Fibroblast of skin of abdomen (primary cell): ENCODE data around the gene MON1B.
"Not testable (repeated sequence)": the region's sequence is repeated elsewhere in the genome, so short reads cannot be mapped to it uniquely, and the experiment has no call there.

ENCODE experiments used
- DNase-seq: peaks from one replicate; pipeline ENCODE4 v3.0.0-alpha.2; 2013

The MON1B gene

GRCh38 chr16:77197747-77198146 lies 6.8 kb downstream of the MON1B start:
- DNase-seq, result no peak

DNA sequence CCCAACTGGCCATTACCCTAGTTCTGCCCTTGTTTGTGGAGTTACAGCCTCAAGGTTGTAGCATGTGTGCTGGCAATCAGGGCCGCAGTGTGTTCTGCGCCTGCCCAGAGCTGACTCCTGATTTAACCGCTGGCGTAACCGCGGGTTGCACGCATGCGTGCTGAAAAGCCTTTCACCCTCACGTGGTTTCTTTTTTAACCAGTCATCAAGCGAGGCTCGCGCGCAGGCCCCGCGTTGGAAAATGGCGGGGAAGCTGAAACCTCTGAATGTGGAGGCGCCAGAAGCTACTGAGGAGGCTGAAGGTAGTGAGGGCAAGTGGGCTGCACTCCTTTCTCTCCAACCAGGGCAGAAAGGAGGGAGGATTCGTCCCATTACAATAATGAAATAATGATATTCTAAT lies 8.2 kb downstream of the MON1B start, which contains the start of gene SYCE1L:
Gene SYCE1L (plus strand): TSS at position 198 of the 400 bp plus-strand sequence. CDS start 44 bp downstream, at position 242.
- no peak for DNase-seq

- DNase-seq, result no peak
These were observed 15.5 kb downstream of the MON1B start for GRCh38 chr16:77206533-77206932.

GRCh38 chr16:77207030-77207429 lies 16.0 kb downstream of the MON1B start:
- no peak for DNase-seq

GRCh38 chr16:77208382-77208781 lies 17.4 kb downstream of the MON1B start:
- no peak for DNase-seq

GRCh38 chr16:77211880-77212740 lies 21.1 kb downstream of the MON1B start:
- DNase-seq, result no peak

GRCh38 chr16:77212741-77213541 lies 22.0 kb downstream of the MON1B start:
- DNase-seq, result no peak

DNA sequence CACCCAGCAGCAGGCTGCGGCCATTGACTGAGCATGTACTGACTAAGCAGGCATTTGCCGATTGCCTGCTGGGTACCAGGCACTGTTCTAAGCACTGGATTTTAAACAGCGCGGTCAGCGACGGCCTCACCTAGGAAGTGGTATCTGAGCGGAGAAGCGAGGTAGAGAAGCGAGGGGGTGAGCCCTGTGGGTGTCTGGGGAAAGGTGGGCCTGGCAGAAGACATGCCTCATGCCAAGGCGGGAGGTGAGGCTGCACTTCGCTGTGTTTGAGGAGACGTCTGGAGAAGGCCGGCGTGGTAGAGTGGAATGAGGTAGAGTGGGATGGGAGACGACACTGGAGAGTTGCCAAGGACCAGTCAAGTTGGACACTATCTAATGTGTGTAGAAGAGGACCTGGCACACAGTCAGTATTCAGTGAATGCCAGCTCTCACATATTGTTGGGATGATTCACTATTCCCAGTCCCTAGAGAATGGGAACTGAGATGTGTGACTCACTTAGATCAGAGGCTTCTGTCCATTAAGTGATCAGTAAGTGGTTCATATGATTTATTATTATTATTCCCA lies 22.6 kb downstream of the MON1B start:
- DNase-seq, result peak; percentile 93

DNA sequence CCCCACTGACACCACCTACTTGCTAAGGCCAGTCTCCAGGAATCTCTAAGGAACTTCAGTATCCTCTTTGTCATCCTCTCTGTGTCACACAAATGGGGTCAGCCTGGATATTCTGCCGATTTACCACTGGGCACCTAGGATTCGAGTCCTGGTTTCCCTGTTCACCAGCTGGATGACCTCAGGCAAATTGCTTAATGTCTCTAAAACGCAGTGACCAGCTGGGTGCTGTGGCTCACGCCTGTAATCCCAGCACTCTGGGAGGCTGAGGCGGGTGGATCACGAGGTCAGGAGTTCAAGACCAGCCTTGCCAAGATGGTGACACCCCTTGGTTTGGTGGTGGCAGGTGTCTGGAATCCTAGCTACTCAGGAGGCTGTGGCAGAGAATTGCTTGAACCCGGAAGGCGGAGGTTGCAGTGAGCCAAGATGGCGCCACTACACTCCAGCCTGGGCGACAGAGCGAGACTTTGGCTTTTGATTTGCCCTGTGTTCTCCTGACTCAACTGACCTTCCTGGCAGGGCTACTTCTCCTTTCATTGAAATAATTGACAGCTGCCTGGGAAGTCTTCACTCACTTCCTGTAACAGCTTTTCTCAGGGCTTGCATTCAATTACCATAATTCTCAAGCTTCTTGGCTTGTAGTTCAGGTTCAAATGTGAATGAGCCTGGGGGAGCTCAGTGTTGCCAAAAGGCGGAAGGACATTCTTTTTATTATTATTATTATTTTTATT lies 23.6 kb downstream of the MON1B start:
- no peak for DNase-seq

DNA sequence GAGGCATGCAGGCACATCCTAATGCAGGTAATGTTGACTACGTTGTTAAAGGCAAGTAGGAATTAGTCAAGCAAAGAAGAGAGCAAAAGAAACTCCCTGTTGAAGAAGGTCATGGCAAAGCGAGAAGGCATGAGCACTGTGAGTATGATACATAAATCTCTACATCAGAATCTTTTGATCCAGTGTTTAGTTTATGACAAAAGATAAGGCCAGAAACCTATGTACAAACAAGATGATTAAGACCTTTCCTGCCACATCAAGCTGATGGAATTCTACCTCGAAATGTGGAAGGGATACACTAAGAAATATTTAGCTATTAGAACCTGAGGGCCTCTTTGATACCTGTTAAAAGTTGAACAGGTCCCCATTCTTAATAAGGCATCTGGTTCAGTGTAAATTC lies 28.4 kb downstream of the MON1B start:
- DNase-seq, result no peak

- DNase-seq, result no peak
These were observed 29.4 kb downstream of the MON1B start for GRCh38 chr16:77220427-77220826.

DNA sequence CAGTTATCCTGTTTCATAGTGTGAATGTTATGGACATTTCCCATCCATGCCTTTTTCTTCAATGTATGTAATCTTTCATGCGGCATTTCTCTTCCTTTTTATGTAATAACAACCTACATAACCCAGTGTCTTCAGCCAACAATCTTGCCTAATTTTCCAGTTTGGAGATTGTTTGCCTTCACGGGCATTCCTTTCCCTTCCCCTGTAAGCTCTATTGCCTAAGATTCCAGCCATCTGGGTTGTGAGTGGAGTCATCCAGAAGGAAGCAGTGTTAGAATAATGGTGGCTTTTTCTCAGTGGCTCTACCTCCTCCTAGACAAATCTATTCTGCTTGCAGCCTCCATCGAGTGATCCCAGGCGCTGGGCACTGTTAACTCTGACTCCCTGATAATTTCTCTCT lies 30.5 kb downstream of the MON1B start:
- DNase-seq, result no peak

- no peak for DNase-seq
These were observed 32.2 kb downstream of the MON1B start for GRCh38 chr16:77223184-77223583.

GRCh38 chr16:77225182-77225581 lies 34.2 kb downstream of the MON1B start:
- DNase-seq, result no peak

DNA sequence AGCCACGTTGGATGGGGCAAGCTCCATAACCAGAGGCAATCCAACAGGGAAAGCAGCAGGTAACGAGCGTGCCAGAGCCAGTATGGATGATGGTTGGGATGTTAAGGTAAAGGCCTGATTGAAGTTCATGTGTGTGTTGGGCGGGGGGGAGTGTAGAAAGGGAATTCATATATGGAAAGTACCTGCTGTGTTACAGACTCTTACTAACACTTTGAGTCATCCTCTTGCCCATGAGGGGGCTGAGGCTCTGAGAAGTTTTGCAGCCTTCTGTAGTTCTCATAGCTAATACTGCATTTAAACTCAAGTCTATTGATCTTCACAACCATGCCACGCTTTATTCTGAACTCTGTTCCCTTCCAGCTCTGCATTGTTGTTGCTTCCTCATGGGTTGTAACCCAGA lies 36.8 kb downstream of the MON1B start:
- no peak for DNase-seq

DNA sequence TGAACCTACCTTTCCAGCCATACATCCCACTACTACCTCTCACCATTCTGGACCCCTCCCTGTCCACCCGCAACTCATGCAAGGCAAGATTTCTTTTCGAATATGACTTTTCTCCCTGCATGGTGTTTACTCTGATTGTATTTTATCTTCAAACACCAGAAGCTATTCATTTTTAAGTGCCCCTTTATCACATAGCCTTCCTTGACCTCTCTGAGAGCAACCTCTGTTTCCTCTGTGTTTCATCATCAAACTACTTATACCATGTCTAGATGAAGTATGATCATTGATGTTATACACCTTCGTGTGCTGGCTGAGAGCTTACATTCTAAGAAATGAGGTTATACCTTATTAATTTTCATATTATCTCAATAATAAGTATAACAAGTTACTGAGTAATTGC lies 40.1 kb downstream of the MON1B start:
- no peak for DNase-seq

DNA sequence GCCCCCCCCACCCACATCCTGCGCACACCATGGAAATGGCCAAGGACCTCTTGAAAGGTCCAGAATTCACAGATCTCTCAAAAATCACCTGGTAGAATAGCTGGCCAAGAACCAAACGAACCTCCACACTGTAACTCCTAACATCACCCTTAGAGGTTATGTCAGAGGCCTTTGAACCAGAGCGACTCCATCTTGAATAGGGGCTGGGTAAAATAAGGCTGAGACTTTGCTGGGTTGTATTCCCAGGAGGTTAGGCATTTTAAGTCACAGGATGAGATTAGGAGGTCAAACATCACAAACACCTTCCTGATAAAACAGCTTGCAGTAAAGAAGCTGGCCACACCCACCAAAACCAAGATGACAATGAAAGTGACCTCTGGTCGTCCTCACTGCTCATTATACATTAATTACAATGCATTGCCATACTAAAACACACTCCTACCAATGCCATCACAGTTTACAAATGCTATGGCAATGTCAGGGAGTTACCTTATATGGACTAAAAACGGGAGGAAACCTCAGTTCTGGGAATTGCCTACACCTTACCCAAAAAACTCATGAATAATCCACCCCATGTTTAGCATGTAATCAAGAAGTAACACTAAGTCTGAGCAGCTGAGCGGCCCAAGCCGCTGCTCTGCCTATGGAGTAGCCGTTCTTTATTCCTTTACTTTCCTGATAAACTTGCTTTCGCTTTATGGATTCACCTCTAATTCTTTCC lies 43.0 kb downstream of the MON1B start:
- no peak for DNase-seq

GRCh38 chr16:77234611-77235010 lies 43.6 kb downstream of the MON1B start:
- DNase-seq, result no peak

DNA sequence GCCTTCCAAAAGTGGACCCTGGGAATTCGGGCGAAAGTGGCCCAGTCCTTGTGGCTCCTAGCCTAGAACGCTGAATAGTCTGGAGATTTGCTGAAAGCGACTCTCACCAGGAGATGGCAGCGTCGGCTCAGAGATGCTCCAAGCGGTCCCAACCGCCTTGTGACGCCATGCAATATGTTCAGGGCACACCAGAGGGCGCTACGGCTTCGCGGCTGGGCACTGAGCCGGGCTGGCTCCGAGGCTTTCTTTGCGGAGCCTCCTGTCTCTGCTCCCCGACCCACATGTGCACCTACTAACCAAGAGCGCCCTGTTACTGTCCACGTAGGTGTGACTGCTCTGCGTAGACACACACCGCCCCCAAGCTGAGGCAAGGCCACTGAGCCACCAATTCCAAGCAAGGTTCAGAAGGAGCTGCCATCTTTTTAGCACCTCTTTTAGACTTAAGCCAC lies 45.1 kb downstream of the MON1B start:
- DNase-seq, result peak; percentile 73

DNA sequence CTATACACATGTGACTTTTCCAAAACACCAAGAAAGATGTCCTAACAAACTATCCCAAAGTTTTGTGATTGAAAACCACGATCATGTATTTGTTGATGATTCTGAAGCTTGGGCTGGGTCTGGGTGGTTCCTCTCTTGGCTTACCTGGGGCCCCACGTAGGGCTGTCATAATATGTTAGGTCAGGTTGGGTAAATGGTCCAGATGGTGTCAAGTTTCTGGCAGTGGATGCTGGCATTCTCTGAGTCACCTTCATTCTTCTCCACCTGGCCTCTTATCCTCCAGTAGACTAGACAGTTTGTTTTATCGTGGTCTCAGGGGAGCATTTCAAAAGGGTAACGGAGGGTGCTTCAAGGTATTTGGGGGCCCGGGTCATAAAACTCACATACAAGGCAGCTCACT lies 47.6 kb downstream of the MON1B start:
- no peak for DNase-seq

DNA sequence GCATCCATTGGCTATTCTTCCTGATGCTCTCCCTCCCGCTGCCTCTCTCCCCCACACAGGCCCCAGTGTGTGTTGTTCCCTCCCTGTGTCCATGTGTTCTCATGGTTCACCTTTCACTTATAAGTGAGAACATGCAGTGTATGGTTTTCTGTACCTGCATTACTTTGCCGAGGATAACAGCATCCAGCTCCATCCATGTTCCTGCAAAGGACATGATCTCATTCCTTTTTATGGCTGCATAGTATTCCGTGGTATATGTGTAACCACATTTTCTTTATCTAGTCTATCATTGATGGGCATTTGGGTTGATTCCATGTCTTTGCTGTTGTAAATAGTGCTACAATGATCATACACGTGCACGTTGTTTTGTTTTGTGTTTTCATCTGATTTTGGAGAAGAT lies 51.5 kb downstream of the MON1B start:
- DNase-seq, result not testable (repeated sequence)

- no peak for DNase-seq
These were observed 55.2 kb downstream of the MON1B start for GRCh38 chr16:77246150-77246549.
